GM23248 (cell line): Measurements from ENCODE around the gene TAF1B. TPM values are rescaled to one million over a fixed set of nuclear protein-coding genes. Genes with fewer than 3 reads are reported as not detected.

ENCODE experiments used
- DNase-seq: peaks from one replicate; pipeline ENCODE4 v3.0.0-alpha.2; 2015
- H2AFZ ChIP-seq: fragments of 200-600 bp; sonication (generic); 2 replicates; pipeline ENCODE4 v1.6.1; 2016; ENCODE audit warnings: antibody characterized with exemption
- H3F3A ChIP-seq: fragments of 200-600 bp; sonication (generic); 2 replicates; pipeline ENCODE4 v1.6.1; 2016; ENCODE audit warnings: mild to moderate bottlenecking, antibody characterized with exemption, mixed run types; ENCODE audit not compliant: insufficient read depth
- H3K27ac ChIP-seq: fragments of 200-600 bp; sonication (generic); 2 replicates; pipeline ENCODE4 v1.5.1; 2016; ENCODE audit warnings: mild to moderate bottlenecking
- H3K27me3 ChIP-seq: fragments of 200-600 bp; sonication (generic); replicated peaks from 2 replicates; pipeline ENCODE4 v1.6.1; 2016; ENCODE audit warnings: mild to moderate bottlenecking; ENCODE audit not compliant: insufficient read depth
- H3K36me3 ChIP-seq: fragments of 200-600 bp; sonication (generic); 2 replicates; pipeline ENCODE4 v1.6.1; 2016; ENCODE audit warnings: low read depth, mild to moderate bottlenecking
- H3K4me1 ChIP-seq: fragments of 200-600 bp; sonication (generic); 2 replicates; pipeline ENCODE4 v1.6.1; 2016; ENCODE audit warnings: mild to moderate bottlenecking; ENCODE audit not compliant: insufficient read depth
- H3K4me2 ChIP-seq: fragments of 200-600 bp; sonication (generic); one replicate; pipeline ENCODE4 v1.6.1; 2016; ENCODE audit warnings: mild to moderate bottlenecking; ENCODE audit not compliant: unreplicated experiment
- H3K4me3 ChIP-seq: fragments of 200-600 bp; sonication (generic); 2 replicates; pipeline ENCODE4 v1.5.1; 2016; ENCODE audit warnings: mild to moderate bottlenecking
- H3K79me2 ChIP-seq: fragments of 200-600 bp; sonication (generic); 2 replicates; pipeline ENCODE4 v1.6.1; 2016; ENCODE audit warnings: mild to moderate bottlenecking; ENCODE audit not compliant: insufficient read depth
- H3K9ac ChIP-seq: fragments of 200-600 bp; sonication (generic); 2 replicates; pipeline ENCODE4 v1.6.1; 2016; ENCODE audit warnings: mild to moderate bottlenecking
- H3K9me2 ChIP-seq: fragments of 200-600 bp; sonication (generic); 2 replicates; pipeline ENCODE4 v1.6.1; 2016; ENCODE audit warnings: mixed run types, mild to moderate bottlenecking, moderate library complexity; ENCODE audit not compliant: insufficient read depth
- H3K9me3 ChIP-seq: fragments of 200-600 bp; sonication (generic); one replicate; pipeline ENCODE4 v1.6.1; 2017; ENCODE audit warnings: low read depth
- H4K20me1 ChIP-seq: fragments of 200-600 bp; sonication (generic); 2 replicates; pipeline ENCODE4 v1.6.0; 2016; ENCODE audit not compliant: insufficient read depth
- EZH2 ChIP-seq: fragments of 200-600 bp; sonication (generic); IDR thresholded peaks from 2 replicates; pipeline ENCODE4 v1.6.1; 2018; ENCODE audit warnings: antibody characterized with exemption, mild to moderate bottlenecking; ENCODE audit not compliant: insufficient read depth, poor library complexity, severe bottlenecking
- EZH2phosphoT487 ChIP-seq: fragments of 200-600 bp; sonication (generic); IDR thresholded peaks from 2 replicates; pipeline ENCODE4 v1.6.1; 2018; ENCODE audit warnings: antibody characterized with exemption, moderate library complexity, mild to moderate bottlenecking, low read depth; ENCODE audit not compliant: insufficient read depth
- WGBS, 2 experiments: methylation state at CpG; one replicate each; pipeline ENCODE4 v1.1.6; 2015 to 2017; ENCODE audit warnings: low lambda C conversion rate in 2 of 2, low coverage in 1 of 2; ENCODE audit errors: missing lambda C conversion rate in 2 of 2; 5-methylcytosine and 5-hydroxymethylcytosine counted together
- in situ Hi-C: fragments of 300-500 bp; cut with MboI; formaldehyde crosslinking; loops from 2 replicates; pipeline ENCODE4 v1.15.0; 2020
- polyA plus RNA-seq: library from polyadenylated mRNA; unstranded; fragments of >200 nt; fragmentation: Nextera tagmentation; extraction: Ambion mirVana; gene quantifications from 2 replicates; pipeline ENCODE4 v1.2.1, GENCODE V29; 2016
- total RNA-seq: library from RNA; depleted of rRNA; stranded (reverse); fragments of >200 nt; shearing (Covaris generic); gene quantifications from 2 replicates; pipeline ENCODE4 v1.2.3, GENCODE V29; 2014

The TAF1B gene
- total and polyA plus RNA-seq, 2 experiments from 2014 or later, result 16.6 to 27.0 TPM

- Histone ChIP-seq H3K27ac (no peak overlapping the region), H3K4me3 (no peak overlapping the region), H3K9me2 (no peaks in the 10 kb centered on the region), H3K79me2 (no peaks in the 10 kb centered on the region), H4K20me1 (no peaks in the 10 kb centered on the region), H3K4me2 (no peak overlapping the region), H3K4me1 (no peaks in the 10 kb centered on the region), H3F3A (no peaks in the 10 kb centered on the region), H3K9me3 (no peaks in the 10 kb centered on the region), H2AFZ (no peak overlapping the region), H3K9ac (no peak overlapping the region), H3K27me3 (no peaks in the 10 kb centered on the region), H3K36me3 (peaks cover 30% of the 10 kb centered on the region)
- in situ Hi-C loops, result no loop called here
- WGBS, 2 experiments, result 92 to 100% methylated on average over 1 of the region's 1 CpG
- TF ChIP-seq EZH2phosphoT487, result no peak
- TF ChIP-seq EZH2, result no peak
- no peak for DNase-seq
Observed at GRCh38 chr2:9873337-9873736, 30.1 kb downstream of the TAF1B start.

- H4K20me1 ChIP-seq, result no peaks in the 10 kb centered on the region
- H3K36me3 ChIP-seq, result peaks cover 11% of the 10 kb centered on the region
- no peak for TF ChIP-seq EZH2
- TF ChIP-seq EZH2phosphoT487, result no peak
- 96 to 98% methylated on average over 2 of the region's 2 CpGs for WGBS, 2 experiments
- H3K9me3 ChIP-seq, result no peaks in the 10 kb centered on the region
- no peaks in the 10 kb centered on the region for H3F3A ChIP-seq
- H2AFZ ChIP-seq, result no peak overlapping the region
- no peak for DNase-seq
- in situ Hi-C loops, result no loop called here
- H3K79me2 ChIP-seq, result no peaks in the 10 kb centered on the region
- H3K4me2 ChIP-seq, result no peak overlapping the region
- no peak overlapping the region for H3K4me3 ChIP-seq
- H3K4me1 ChIP-seq, result no peaks in the 10 kb centered on the region
- no peak overlapping the region for H3K27ac ChIP-seq
- H3K9me2 ChIP-seq, result no peaks in the 10 kb centered on the region
- H3K27me3 ChIP-seq, result no peaks in the 10 kb centered on the region
- no peak overlapping the region for H3K9ac ChIP-seq
Observed at GRCh38 chr2:9877026-9877425, 33.8 kb downstream of the TAF1B start.

- in situ Hi-C loops, result no loop called here
- no peak for TF ChIP-seq EZH2phosphoT487
- TF ChIP-seq EZH2, result no peak
Observed at GRCh38 chr2:9877726-9878125, 34.5 kb downstream of the TAF1B start.

GRCh38 chr2:9879455-9880194 is 36.4 kb downstream of the TAF1B start:
- in situ Hi-C loops, result no loop called here
- no peak overlapping the region for H3K27ac ChIP-seq
- H3K36me3 ChIP-seq, result peaks cover 11% of the 10 kb centered on the region
- 0 out of 2 replicates have a peak, but pooled peaks cover 1% of the 10 kb centered on the region for H3K4me1 ChIP-seq
- no peaks in the 10 kb centered on the region for H3K27me3 ChIP-seq
- WGBS, 2 experiments, result 96 to 97% methylated on average over 7 of the region's 7 CpGs
- no peak overlapping the region for H2AFZ ChIP-seq
- no peaks in the 10 kb centered on the region for H3K9me2 ChIP-seq
- no peaks in the 10 kb centered on the region for H3K9me3 ChIP-seq
- no peaks in the 10 kb centered on the region for H4K20me1 ChIP-seq
- TF ChIP-seq EZH2 (no peak), EZH2phosphoT487 (no peak)
- H3K9ac ChIP-seq, result no peak overlapping the region
- DNase-seq, result no peak
- H3K4me2 ChIP-seq, result no peak overlapping the region
- H3K4me3 ChIP-seq, result no peak overlapping the region
- peaks cover 8% of the 10 kb centered on the region for H3F3A ChIP-seq
- no peaks in the 10 kb centered on the region for H3K79me2 ChIP-seq

More at GRCh38 chr2:9877726-9878125, 34.5 kb downstream of the TAF1B start:
- H3K4me3 ChIP-seq, result no peak overlapping the region
- H3K9me3 ChIP-seq, result no peaks in the 10 kb centered on the region
- 88 to 96% methylated on average over 2 of the region's 2 CpGs for WGBS, 2 experiments
- H3K79me2 ChIP-seq, result no peaks in the 10 kb centered on the region
- H3K27ac ChIP-seq, result no peak overlapping the region
- H3K9me2 ChIP-seq, result no peaks in the 10 kb centered on the region
- H3K4me1 ChIP-seq, result no peaks in the 10 kb centered on the region
- H3K27me3 ChIP-seq, result no peaks in the 10 kb centered on the region
- no peak for DNase-seq
- no peaks in the 10 kb centered on the region for H4K20me1 ChIP-seq
- no peak overlapping the region for H2AFZ ChIP-seq
- H3F3A ChIP-seq, result no peaks in the 10 kb centered on the region
- H3K9ac ChIP-seq, result no peak overlapping the region
- peaks cover 11% of the 10 kb centered on the region for H3K36me3 ChIP-seq
- H3K4me2 ChIP-seq, result no peak overlapping the region
